HG03571 (cell line): Measurements from ENCODE around the gene ARMC9.
"Not testable (repeated sequence)": the region's sequence is repeated elsewhere in the genome, so short reads cannot be mapped to it uniquely, and the experiment has no call there.

Source experiments
- ATAC-seq: cut with Tn5 transposase; IDR thresholded peaks from one replicate; pipeline ENCODE4 v1.9.1; 2021; ENCODE audit not compliant: unreplicated experiment

The ARMC9 gene

GRCh38 chr2:231284296-231284695 is 85.9 kb downstream of the ARMC9 start:
- no peak for ATAC-seq

- ATAC-seq: no peak
Measured at GRCh38 chr2:231286964-231287363, 88.5 kb downstream of the ARMC9 start.

- no peak for ATAC-seq
Measured at GRCh38 chr2:231287696-231288095, 89.3 kb downstream of the ARMC9 start.

- no peak for ATAC-seq
Measured at GRCh38 chr2:231288590-231288989, 90.2 kb downstream of the ARMC9 start.

- ATAC-seq: no peak
Measured at GRCh38 chr2:231290321-231291015, 92.0 kb downstream of the ARMC9 start.

- no peak for ATAC-seq
Measured at GRCh38 chr2:231292472-231293134, 94.2 kb downstream of the ARMC9 start.

GRCh38 chr2:231293163-231293562 is 94.7 kb downstream of the ARMC9 start:
- no peak for ATAC-seq

- ATAC-seq: no peak
Measured at GRCh38 chr2:231294116-231294515, 95.7 kb downstream of the ARMC9 start.

- no peak for ATAC-seq
Measured at GRCh38 chr2:231294571-231295362, 96.3 kb downstream of the ARMC9 start.

- no peak for ATAC-seq
Measured at GRCh38 chr2:231295363-231295655, 96.9 kb downstream of the ARMC9 start.

GRCh38 chr2:231296401-231296974 is 98.1 kb downstream of the ARMC9 start:
- ATAC-seq: no peak

- peak; percentile 59 for ATAC-seq
Measured at GRCh38 chr2:231297108-231297908, 98.9 kb downstream of the ARMC9 start.

GRCh38 chr2:231298091-231298490 is 99.7 kb downstream of the ARMC9 start:
- no peak for ATAC-seq

GRCh38 chr2:231299267-231299666 is 100.8 kb downstream of the ARMC9 start:
- ATAC-seq: no peak

GRCh38 chr2:231300020-231300721 is 101.7 kb downstream of the ARMC9 start:
- peak; percentile 50 for ATAC-seq

- peak; percentile 46 for ATAC-seq
Measured at GRCh38 chr2:231300722-231301076, 102.3 kb downstream of the ARMC9 start.

- ATAC-seq: not testable (repeated sequence)
Measured at GRCh38 chr2:231304259-231304658, 105.8 kb downstream of the ARMC9 start.

GRCh38 chr2:231305221-231305620 is 106.8 kb downstream of the ARMC9 start:
- no peak for ATAC-seq

GRCh38 chr2:231306791-231307393 is 108.5 kb downstream of the ARMC9 start:
- no peak for ATAC-seq

- no peak for ATAC-seq
Measured at GRCh38 chr2:231308219-231308618, 109.8 kb downstream of the ARMC9 start.
